HepG2 (cell line): Measurements from ENCODE around the gene IGF2. TPM values are rescaled to one million over a fixed set of nuclear protein-coding genes. Genes with fewer than 3 reads are reported as not detected.
A peak's percentile ranks its signal among the peaks of the same experiment; 100 is the strongest.

Source experiments
- ARNT ChIP-seq: fragments of 450-650 bp; IDR thresholded peaks from 2 replicates; pipeline ENCODE4 v1.6.1; 2017
- DNMT1 ChIP-seq: sonication (generic); formaldehyde crosslinking; IDR thresholded peaks from 2 replicates; pipeline ENCODE4 v1.5.1; 2020; ENCODE audit warnings: mild to moderate bottlenecking, missing genetic modification reagents
- EP300 ChIP-seq, 3 experiments: sonication (generic) in 1 of 3; formaldehyde crosslinking in 1 of 3; IDR thresholded peaks; 2 replicates each; pipeline versions ENCODE4 v1.5.1 to v1.6.1; 2011 to 2020; ENCODE audit warnings: low read depth in 2 of 3, low read length in 2 of 3, borderline replicate concordance in 1 of 3, improper control_type of control experiment in 1 of 3, mild to moderate bottlenecking in 1 of 3, missing genetic modification reagents in 1 of 3, moderate library complexity in 1 of 3
- ERF ChIP-seq: IDR thresholded peaks from 2 replicates; pipeline ENCODE4 v1.6.1; 2018; ENCODE audit warnings: missing biosample characterization, missing genetic modification reagents
- FOXO1 ChIP-seq: sonication (generic); formaldehyde crosslinking; IDR thresholded peaks from 2 replicates; pipeline ENCODE4 v1.4.0; 2020; ENCODE audit warnings: missing genetic modification reagents
- NR2F1 ChIP-seq, 2 experiments: fragments of 450-650 bp in 1 of 2; formaldehyde crosslinking in 1 of 2; IDR thresholded peaks; 2 replicates each; pipeline versions ENCODE4 v1.5.0 to v1.6.1; 2016 to 2020; ENCODE audit warnings: mild to moderate bottlenecking in 1 of 2, missing compliant biosample characterization in 1 of 2, missing genetic modification reagents in 1 of 2, moderate library complexity in 1 of 2
- PHF20 ChIP-seq: sonication (generic); formaldehyde crosslinking; IDR thresholded peaks from 2 replicates; pipeline ENCODE4 v1.5.0; 2020; ENCODE audit warnings: mild to moderate bottlenecking, missing genetic modification reagents
- RBM39 ChIP-seq: fragments of 200-400 bp; formaldehyde crosslinking; IDR thresholded peaks from one replicate; pipeline ENCODE4 v1.6.1; 2018; ENCODE audit warnings: antibody characterized with exemption, mild to moderate bottlenecking, low read depth, low read length; ENCODE audit not compliant: poor library complexity, severe bottlenecking
- SOX6 ChIP-seq, 2 experiments: fragments of 450-650 bp in 1 of 2; sonication (generic) in 1 of 2; formaldehyde crosslinking in 1 of 2; IDR thresholded peaks; 2 replicates each; pipeline versions ENCODE4 v1.4.0 to v1.6.1; 2017 to 2020; ENCODE audit warnings: antibody characterized with exemption in 1 of 2, mild to moderate bottlenecking in 1 of 2, missing genetic modification reagents in 1 of 2
- SSRP1 ChIP-seq: IDR thresholded peaks from 2 replicates; pipeline ENCODE4 v1.6.1; 2016; ENCODE audit warnings: control low read depth
- TSC22D2 ChIP-seq: sonication (generic); formaldehyde crosslinking; IDR thresholded peaks from 2 replicates; pipeline ENCODE4 v1.5.1; 2020; ENCODE audit warnings: missing genetic modification reagents, mild to moderate bottlenecking, borderline replicate concordance
- ZBTB42 ChIP-seq: sonication (generic); formaldehyde crosslinking; IDR thresholded peaks from 2 replicates; pipeline ENCODE4 v1.5.0; 2020; ENCODE audit warnings: mild to moderate bottlenecking, missing genetic modification reagents
- ZKSCAN8 ChIP-seq: IDR thresholded peaks from 2 replicates; pipeline ENCODE4 v1.6.1; 2016; ENCODE audit warnings: borderline replicate concordance, missing genetic modification reagents, missing compliant biosample characterization
- ZNF207 ChIP-seq: fragments of 450-650 bp; IDR thresholded peaks from 2 replicates; pipeline ENCODE4 v1.6.1; 2016; ENCODE audit warnings: antibody characterized with exemption, borderline replicate concordance
- ZNF496 ChIP-seq: sonication (generic); formaldehyde crosslinking; IDR thresholded peaks from 2 replicates; pipeline ENCODE4 v1.8.1; 2023; ENCODE audit warnings: mild to moderate bottlenecking, moderate library complexity, missing genetic modification reagents; ENCODE audit not compliant: insufficient replicate concordance
- ZNF746 ChIP-seq: sonication (generic); formaldehyde crosslinking; IDR thresholded peaks from 2 replicates; pipeline ENCODE4 v1.8.0; 2022; ENCODE audit warnings: mild to moderate bottlenecking, missing genetic modification reagents
- ZNF775 ChIP-seq: sonication (generic); formaldehyde crosslinking; IDR thresholded peaks from 2 replicates; pipeline ENCODE4 v1.4.0; 2020; ENCODE audit warnings: missing genetic modification reagents, mild to moderate bottlenecking, moderate library complexity, borderline replicate concordance
- polyA plus RNA-seq, 8 experiments: library from polyadenylated mRNA; depleted of rRNA in 3 of 8; stranded (reverse) in 7 of 8; unstranded in 1 of 8; fragments of >200 nt; fragmentation: Illumina TruSeq in 4 of 8; extraction: Trizol in 4 of 8; gene quantifications; 2 replicates each; pipeline versions ENCODE4 v1.2.1 to v1.2.3, GENCODE V29; 2011 to 2016; ENCODE audit warnings: low read depth in 4 of 8, missing spikeins in 1 of 8, mixed read lengths in 1 of 8; ENCODE audit not compliant: insufficient read depth in 1 of 8
- total RNA-seq, 5 experiments: library from RNA; depleted of rRNA; stranded (reverse); fragments of >200 nt; fragmentation: Illumina TruSeq; extraction: Trizol; gene quantifications; 2 replicates each; pipeline ENCODE4 v1.2.3, GENCODE V29; 2016; ENCODE audit warnings: low read depth in 1 of 5
- TF ChIP-seq, protein P1 (sequence below): sonication (generic); formaldehyde crosslinking; IDR thresholded peaks from 2 replicates; pipeline ENCODE4 v1.4.0; 2020; ENCODE audit warnings: missing genetic modification reagents, borderline replicate concordance
- TF ChIP-seq, protein P2 (sequence below): sonication (generic); formaldehyde crosslinking; IDR thresholded peaks from 2 replicates; pipeline ENCODE4 v1.5.0; 2020; ENCODE audit warnings: mild to moderate bottlenecking, missing genetic modification reagents, moderate library complexity
- TF ChIP-seq, protein P3 (sequence below): sonication (generic); formaldehyde crosslinking; conservative IDR thresholded peaks from 2 replicates; pipeline ENCODE4 v1.8.0; 2022; ENCODE audit warnings: mild to moderate bottlenecking, moderate library complexity, missing genetic modification reagents
- TF ChIP-seq, protein P4 (sequence below): IDR thresholded peaks from 2 replicates; pipeline ENCODE4 v1.6.1; 2012; ENCODE audit warnings: low read depth, low read length, improper control_type of control experiment

Gene IGF2
- total and polyA plus RNA-seq, 2 of the 13 experiments (the other 11 are each of a cell fraction or from before 2014, with no cell fraction given) = 79.1 to 254 TPM

DNA sequence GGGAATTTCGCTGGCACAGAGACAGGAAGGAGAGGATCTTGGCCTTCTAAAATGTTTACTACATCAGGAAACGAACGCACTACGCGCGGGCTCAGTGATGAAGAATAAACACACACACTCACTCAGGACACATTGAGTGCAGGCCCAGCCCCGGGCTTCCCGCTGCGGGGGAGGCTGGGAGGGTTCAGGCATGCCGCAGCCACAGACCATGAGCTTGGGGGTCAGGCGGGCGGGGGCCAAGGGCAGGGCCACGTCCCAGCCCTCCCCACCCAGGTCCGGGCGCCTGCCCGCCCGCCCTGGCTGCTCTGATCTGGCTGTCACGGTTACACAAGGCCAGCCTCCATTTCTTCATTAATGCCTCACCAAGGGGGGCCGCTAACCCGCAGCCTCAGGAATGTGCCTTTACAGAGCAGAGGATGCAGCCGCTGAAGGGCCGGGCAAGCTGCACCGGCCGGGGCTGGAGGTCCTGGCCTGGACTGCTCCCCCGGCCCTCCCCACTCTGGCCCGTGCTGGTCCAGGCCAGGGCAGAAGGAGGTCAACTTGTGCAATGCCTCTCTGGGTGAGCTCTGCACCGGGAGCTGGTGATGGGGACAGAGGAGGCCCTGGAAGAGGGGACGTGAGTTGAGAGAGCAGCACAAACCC, 41.7 kb downstream of the IGF2 start (continued):
- no peak for TF ChIP-seq SOX6 (IDR thresholded peaks at IDR 0.05)
- TF ChIP-seq SOX6 (CRISPR knock-in tag; IDR thresholded peaks at IDR 0.05) = peak; percentile 82
- TF ChIP-seq NR2F1 (CRISPR knock-in tag; IDR thresholded peaks at IDR 0.05) = peak; percentile 88 to 89
- peak; percentile 98 for TF ChIP-seq ZNF746 (CRISPR knock-in tag)
- 0 out of 2 replicates have a peak, but pooled peaks have one; percentile 32 for TF ChIP-seq SSRP1 (CRISPR knock-in tag)
- peak in 1 of 2 experiments; percentile 49; a peak in 1 of 4 replicates for TF ChIP-seq EP300 (IDR thresholded peaks at IDR 0.05; ENCODE audit: low read depth in 2 of 2, low read length in 2 of 2)
- TF ChIP-seq EP300 (CRISPR knock-in tag; IDR thresholded peaks at IDR 0.05; ENCODE audit: borderline replicate concordance) = 0 out of 2 replicates have a peak, but pooled peaks have one; percentile 20
- no peak for TF ChIP-seq ARNT
- TF ChIP-seq FOXO1 (CRISPR knock-in tag) = peak; percentile 15; the same call in 1 of the 2 replicates
- TF ChIP-seq, protein P1, sequence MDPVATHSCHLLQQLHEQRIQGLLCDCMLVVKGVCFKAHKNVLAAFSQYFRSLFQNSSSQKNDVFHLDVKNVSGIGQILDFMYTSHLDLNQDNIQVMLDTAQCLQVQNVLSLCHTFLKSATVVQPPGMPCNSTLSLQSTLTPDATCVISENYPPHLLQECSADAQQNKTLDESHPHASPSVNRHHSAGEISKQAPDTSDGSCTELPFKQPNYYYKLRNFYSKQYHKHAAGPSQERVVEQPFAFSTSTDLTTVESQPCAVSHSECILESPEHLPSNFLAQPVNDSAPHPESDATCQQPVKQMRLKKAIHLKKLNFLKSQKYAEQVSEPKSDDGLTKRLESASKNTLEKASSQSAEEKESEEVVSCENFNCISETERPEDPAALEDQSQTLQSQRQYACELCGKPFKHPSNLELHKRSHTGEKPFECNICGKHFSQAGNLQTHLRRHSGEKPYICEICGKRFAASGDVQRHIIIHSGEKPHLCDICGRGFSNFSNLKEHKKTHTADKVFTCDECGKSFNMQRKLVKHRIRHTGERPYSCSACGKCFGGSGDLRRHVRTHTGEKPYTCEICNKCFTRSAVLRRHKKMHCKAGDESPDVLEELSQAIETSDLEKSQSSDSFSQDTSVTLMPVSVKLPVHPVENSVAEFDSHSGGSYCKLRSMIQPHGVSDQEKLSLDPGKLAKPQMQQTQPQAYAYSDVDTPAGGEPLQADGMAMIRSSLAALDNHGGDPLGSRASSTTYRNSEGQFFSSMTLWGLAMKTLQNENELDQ (CRISPR knock-in tag) = no peak
- TF ChIP-seq ZBTB42 (CRISPR knock-in tag) = no peak
- TF ChIP-seq ZNF775 (CRISPR knock-in tag) = no peak
- TF ChIP-seq ZNF207 = no peak
- TF ChIP-seq, protein P2, sequence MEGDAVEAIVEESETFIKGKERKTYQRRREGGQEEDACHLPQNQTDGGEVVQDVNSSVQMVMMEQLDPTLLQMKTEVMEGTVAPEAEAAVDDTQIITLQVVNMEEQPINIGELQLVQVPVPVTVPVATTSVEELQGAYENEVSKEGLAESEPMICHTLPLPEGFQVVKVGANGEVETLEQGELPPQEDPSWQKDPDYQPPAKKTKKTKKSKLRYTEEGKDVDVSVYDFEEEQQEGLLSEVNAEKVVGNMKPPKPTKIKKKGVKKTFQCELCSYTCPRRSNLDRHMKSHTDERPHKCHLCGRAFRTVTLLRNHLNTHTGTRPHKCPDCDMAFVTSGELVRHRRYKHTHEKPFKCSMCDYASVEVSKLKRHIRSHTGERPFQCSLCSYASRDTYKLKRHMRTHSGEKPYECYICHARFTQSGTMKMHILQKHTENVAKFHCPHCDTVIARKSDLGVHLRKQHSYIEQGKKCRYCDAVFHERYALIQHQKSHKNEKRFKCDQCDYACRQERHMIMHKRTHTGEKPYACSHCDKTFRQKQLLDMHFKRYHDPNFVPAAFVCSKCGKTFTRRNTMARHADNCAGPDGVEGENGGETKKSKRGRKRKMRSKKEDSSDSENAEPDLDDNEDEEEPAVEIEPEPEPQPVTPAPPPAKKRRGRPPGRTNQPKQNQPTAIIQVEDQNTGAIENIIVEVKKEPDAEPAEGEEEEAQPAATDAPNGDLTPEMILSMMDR (CRISPR knock-in tag) = peak; percentile 38
- no peak for TF ChIP-seq RBM39
- TF ChIP-seq ERF = peak; percentile 73; the same call in 1 of the 2 replicates
- TF ChIP-seq PHF20 (CRISPR knock-in tag) = no peak; the same call in 1 of the 2 replicates
- no peak for TF ChIP-seq DNMT1 (CRISPR knock-in tag)
- TF ChIP-seq, protein P3, sequence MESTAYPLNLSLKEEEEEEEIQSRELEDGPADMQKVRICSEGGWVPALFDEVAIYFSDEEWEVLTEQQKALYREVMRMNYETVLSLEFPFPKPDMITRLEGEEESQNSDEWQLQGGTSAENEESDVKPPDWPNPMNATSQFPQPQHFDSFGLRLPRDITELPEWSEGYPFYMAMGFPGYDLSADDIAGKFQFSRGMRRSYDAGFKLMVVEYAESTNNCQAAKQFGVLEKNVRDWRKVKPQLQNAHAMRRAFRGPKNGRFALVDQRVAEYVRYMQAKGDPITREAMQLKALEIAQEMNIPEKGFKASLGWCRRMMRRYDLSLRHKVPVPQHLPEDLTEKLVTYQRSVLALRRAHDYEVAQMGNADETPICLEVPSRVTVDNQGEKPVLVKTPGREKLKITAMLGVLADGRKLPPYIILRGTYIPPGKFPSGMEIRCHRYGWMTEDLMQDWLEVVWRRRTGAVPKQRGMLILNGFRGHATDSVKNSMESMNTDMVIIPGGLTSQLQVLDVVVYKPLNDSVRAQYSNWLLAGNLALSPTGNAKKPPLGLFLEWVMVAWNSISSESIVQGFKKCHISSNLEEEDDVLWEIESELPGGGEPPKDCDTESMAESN (CRISPR knock-in tag) = peak; percentile 62; the same call in 1 of the 2 replicates
- peak; percentile 70; the same call in 1 of the 2 replicates for TF ChIP-seq ZKSCAN8
- TF ChIP-seq ZNF496 = no peak
- TF ChIP-seq TSC22D2 (CRISPR knock-in tag) = 0 out of 2 replicates have a peak, but pooled peaks have one; percentile 39
- TF ChIP-seq, protein P4, sequence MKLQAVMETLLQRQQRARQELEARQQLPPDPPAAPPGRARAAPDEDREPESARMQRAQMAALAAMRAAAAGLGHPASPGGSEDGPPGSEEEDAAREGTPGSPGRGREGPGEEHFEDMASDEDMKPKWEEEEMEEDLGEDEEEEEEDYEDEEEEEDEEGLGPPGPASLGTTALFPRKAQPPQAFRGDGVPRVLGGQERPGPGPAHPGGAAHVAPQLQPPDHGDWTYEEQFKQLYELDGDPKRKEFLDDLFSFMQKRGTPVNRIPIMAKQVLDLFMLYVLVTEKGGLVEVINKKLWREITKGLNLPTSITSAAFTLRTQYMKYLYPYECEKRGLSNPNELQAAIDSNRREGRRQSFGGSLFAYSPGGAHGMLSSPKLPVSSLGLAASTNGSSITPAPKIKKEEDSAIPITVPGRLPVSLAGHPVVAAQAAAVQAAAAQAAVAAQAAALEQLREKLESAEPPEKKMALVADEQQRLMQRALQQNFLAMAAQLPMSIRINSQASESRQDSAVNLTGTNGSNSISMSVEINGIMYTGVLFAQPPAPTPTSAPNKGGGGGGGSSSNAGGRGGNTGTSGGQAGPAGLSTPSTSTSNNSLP = 0 out of 2 replicates have a peak, but pooled peaks have one; percentile 26
